AG09319 (cell line): ENCODE results near the gene UCP3.

Experiments used
- DNase-seq: peaks from one replicate; pipeline ENCODE4 v3.0.0-alpha.2; 2010; ENCODE audit warnings: low read depth; ENCODE audit errors: extremely low read depth
- CTCF ChIP-seq: IDR thresholded peaks from 2 replicates; pipeline ENCODE4 v1.5.1; 2011; ENCODE audit warnings: low read depth, mild to moderate bottlenecking, inconsistent platforms, low read length, moderate library complexity

The UCP3 gene

GRCh38 chr11:74017631-74018030, 8.7 kb upstream of the UCP3 start:
- DNase-seq = no peak
- TF ChIP-seq CTCF = no peak

GRCh38 chr11:74015919-74016684, 7.2 kb upstream of the UCP3 start:
- DNase-seq = no peak
- TF ChIP-seq CTCF = no peak

GRCh38 chr11:74014880-74015279, 6.0 kb upstream of the UCP3 start:
- DNase-seq = no peak
- TF ChIP-seq CTCF = no peak

GRCh38 chr11:74013141-74013540, 4.3 kb upstream of the UCP3 start:
- TF ChIP-seq CTCF = no peak
- no peak for DNase-seq

GRCh38 chr11:74012074-74012809, 3.4 kb upstream of the UCP3 start:
- no peak for TF ChIP-seq CTCF
- DNase-seq = no peak

GRCh38 chr11:74011360-74012073, 2.6 kb upstream of the UCP3 start:
- no peak for TF ChIP-seq CTCF
- DNase-seq = peak; percentile 10
